ENCODE measurements around the gene PGP. TPM values are rescaled to one million over a fixed set of nuclear protein-coding genes. Genes with fewer than 3 reads are reported as not detected.
A peak's percentile ranks its signal among the peaks of the same experiment; 100 is the strongest.
"Not testable (repeated sequence)": the region's sequence is repeated elsewhere in the genome, so short reads cannot be mapped to it uniquely, and the experiment has no call there.

The PGP gene
- total RNA-seq, 1 donor from 2014 or later = 23.4 TPM

DNA sequence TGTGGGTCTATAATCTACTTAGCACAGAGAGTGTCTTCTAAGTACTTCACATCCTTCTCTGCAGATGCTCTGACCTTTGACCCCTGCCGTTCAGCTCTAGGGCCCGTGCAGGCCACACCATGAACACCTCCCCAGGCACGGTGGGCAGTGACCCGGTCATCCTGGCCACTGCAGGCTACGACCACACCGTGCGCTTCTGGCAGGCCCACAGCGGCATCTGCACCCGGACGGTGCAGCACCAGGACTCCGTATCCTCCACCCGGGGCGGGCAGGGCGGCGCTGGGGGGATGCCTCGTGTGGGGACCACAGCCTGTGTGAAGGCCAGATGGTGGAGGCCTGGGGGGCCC, 8.7 kb downstream of the PGP start:
- DNase-seq (ENCODE audit: low spot score) = no peak
- intact Hi-C loops (cut with DNase I) = loop anchor here (5.0 kb wide), 1 partner anchor 49 kb away; the partner anchor contains the start of gene TRAF7

DNA sequence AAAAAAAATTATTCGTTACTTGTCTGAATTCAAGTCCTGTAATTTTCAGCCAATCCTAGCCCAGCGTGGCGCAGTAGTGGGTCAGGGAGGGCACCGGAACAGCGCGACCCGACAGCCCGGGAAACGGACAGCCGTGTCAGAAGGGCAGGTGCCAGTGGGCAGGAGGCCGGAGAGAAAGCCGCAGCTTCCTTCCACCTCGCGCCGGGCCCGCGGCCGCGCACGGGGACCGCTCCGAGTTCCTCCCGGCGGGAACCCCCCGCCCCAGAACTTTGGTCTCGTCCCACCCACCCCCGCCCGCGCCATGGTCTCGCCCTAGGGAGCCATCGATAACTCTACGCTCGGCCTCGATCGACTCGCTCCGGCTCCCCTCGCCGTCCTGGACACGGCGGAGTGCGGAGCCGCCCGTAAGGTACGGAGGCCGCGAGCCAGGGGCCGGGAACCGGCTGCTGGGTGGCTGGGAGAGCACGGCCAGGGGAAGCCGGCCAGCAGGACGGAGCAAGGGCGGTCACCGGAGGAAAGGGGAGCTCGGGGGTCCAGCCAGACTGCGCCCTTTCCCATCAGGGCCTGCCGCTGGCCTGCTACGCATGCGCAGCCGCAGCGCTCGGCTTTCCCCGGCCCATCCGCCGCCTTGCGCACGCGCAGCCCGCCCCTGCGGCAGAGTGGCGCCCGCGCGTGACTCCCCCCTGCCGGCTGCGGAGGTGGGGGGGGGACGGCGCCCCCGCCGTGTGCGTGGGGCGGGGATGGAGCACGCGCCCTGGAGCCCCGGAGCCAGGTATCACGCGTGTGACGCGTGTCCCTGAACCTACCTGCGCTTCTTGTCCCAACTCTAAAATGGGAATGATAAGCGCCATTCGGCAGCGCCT, 9.3 kb downstream of the PGP start, which contains the start of gene MLST8:
MLST8 (plus strand) TSS at position 351 of the 863 bp plus-strand sequence. CDS start 632 bp downstream, outside the sequence.
- intact Hi-C loops (cut with DNase I) = loop anchor here (5.0 kb wide), 1 partner anchor 48 kb away; the partner anchor contains the start of gene TRAF7
- DNase-seq (ENCODE audit: low spot score) = peak; percentile 92

- DNase-seq (ENCODE audit: low spot score) = no peak
- intact Hi-C loops (cut with DNase I) = loop anchor here (5.0 kb wide), 1 partner anchor 47 kb away; the partner anchor contains the start of gene TRAF7
Observed at GRCh38 chr16:2204416-2205103, 10.1 kb downstream of the PGP start.

DNA sequence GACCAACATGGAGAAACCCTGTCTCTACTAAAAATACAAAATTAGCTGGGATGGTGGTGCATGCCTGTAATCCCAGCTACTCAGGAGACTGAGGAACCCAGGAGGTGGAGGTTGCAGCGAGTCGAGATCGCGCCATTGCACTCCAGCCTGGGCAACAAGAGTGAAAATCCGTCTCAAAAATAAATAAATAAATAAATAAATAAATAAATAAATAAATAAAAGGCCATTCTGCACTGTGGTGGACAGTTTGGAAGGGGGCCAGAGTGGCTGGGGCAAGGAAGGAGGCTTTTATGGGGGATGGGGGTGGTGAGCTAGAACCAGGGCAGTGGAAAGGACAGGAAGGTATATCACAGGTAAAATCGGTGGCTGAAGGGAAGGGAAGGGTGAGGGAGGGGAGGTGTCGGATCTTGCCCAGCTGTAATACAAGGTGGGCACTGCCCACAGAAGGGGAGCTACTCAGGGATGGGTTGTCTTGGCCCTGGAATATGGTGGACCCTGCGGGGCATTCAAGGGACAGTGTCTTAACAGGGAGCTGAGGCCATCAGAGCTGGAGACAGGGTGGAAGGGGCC, 11.4 kb downstream of the PGP start:
- intact Hi-C loops (cut with DNase I); DNase-seq (ENCODE audit: low spot score): not testable (repeated sequence)

- intact Hi-C loops (cut with DNase I) = no loop called here
- DNase-seq (ENCODE audit: low spot score) = no peak
Observed at GRCh38 chr16:2200313-2200712, 14.3 kb downstream of the PGP start.

GRCh38 chr16:2199621-2200139, 15.0 kb downstream of the PGP start:
- intact Hi-C loops (cut with DNase I) = no loop called here
- no peak for DNase-seq (ENCODE audit: low spot score)

GRCh38 chr16:2199095-2199494, 15.5 kb downstream of the PGP start:
- intact Hi-C loops (cut with DNase I) = no loop called here
- no peak for DNase-seq (ENCODE audit: low spot score)

DNA sequence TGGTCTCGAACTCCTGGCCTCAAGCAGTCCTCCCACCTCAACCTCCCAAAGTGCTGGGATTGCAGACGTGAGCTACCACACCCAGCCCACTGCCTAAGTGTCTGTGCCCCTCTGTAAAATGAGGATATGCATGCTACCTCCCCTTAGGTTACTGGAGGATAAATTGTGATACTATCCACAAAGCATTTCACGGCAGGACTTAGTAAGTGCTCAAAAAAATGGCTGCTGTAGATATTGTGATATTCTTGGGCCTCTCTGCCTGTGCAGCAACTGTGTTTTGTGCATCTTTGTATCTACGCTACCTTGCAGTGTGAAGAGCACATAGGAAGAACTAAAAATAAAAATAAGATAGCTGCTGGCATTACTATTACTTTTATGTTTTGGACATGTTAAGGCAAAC, 16.4 kb downstream of the PGP start:
- intact Hi-C loops (cut with DNase I) = no loop called here

GRCh38 chr16:2197765-2198164, 16.9 kb downstream of the PGP start:
- DNase-seq (ENCODE audit: low spot score) = no peak
- intact Hi-C loops (cut with DNase I) = no loop called here

More for the DNA sequence above, 16.4 kb downstream of the PGP start:
- no peak for DNase-seq (ENCODE audit: low spot score)

- intact Hi-C loops (cut with DNase I) = no loop called here
- DNase-seq (ENCODE audit: low spot score) = no peak
Observed at GRCh38 chr16:2196981-2197511, 17.6 kb downstream of the PGP start.

- no peak for DNase-seq (ENCODE audit: low spot score)
- intact Hi-C loops (cut with DNase I) = no loop called here
Observed at GRCh38 chr16:2196162-2196980, 18.3 kb downstream of the PGP start, which contains the start of gene CASKIN1. TSS of gene CASKIN1 (minus strand) at chr16:2196605. CDS start at chr16:2196432, 173 bp downstream.

- intact Hi-C loops (cut with DNase I) = no loop called here
Observed at GRCh38 chr16:2195322-2196161, 19.1 kb downstream of the PGP start.

DNA sequence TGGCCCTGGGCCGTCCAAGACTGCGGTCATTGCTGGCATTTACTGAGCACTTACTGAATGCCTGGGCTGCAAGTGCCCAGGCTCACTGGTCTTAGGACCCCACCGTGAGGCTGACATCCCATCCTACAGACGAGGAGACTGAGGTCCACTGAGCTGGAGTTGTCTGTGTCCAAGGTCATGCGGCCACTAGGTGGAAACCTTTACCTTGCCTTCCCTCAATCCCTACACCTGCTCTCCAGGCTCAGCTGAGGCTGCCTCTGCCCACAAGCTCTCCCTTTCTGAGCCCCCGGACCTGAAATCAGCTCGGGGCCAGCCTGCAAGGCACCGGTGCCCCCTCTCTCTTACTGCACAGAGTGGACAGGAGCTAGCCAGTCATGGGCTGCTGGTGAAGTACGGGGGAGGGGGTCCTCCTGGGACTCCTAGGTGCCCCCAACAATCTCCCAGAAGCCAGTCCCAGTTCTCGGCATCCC, 19.8 kb downstream of the PGP start:
- DNase-seq (ENCODE audit: low spot score) = no peak
- intact Hi-C loops (cut with DNase I) = no loop called here

More at GRCh38 chr16:2195322-2196161, 19.1 kb downstream of the PGP start:
- DNase-seq (ENCODE audit: low spot score) = no peak

DNA sequence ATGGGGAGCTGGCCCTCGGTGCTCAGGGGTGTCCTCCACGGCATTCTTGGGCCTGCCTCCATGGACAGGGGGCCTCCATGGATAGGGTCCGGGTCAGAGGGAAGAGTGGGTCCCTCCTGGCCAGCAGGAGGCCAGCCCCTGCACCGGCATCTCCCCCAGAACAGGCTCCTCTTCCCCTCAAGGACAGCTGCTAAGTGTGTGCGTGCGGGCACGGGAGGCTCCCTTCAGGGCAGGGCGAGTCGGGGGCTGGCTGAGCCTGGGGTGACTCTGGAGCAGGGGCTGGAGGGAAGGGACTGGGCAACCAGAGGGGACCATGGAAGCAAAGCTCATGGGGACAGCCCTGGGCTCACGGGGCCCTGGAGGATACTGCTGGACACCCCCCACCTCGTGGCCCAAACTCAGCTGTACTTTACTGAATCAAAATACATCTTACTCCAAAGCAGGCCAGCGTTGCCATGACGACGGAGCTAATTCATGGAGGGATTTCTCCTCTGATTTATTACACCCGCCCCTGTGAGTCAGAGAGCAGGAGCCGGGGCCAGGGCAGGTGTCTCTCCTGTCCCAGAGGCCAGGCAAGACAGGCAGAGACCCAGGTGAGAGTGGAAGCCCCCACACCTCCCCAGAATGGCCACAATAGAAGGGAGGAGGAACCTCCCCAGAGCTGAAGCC, 20.3 kb downstream of the PGP start:
- intact Hi-C loops (cut with DNase I) = no loop called here
- no peak for DNase-seq (ENCODE audit: low spot score)

- intact Hi-C loops (cut with DNase I) = no loop called here
- DNase-seq (ENCODE audit: low spot score) = no peak
Observed at GRCh38 chr16:2191446-2191706, 23.3 kb downstream of the PGP start.

DNA sequence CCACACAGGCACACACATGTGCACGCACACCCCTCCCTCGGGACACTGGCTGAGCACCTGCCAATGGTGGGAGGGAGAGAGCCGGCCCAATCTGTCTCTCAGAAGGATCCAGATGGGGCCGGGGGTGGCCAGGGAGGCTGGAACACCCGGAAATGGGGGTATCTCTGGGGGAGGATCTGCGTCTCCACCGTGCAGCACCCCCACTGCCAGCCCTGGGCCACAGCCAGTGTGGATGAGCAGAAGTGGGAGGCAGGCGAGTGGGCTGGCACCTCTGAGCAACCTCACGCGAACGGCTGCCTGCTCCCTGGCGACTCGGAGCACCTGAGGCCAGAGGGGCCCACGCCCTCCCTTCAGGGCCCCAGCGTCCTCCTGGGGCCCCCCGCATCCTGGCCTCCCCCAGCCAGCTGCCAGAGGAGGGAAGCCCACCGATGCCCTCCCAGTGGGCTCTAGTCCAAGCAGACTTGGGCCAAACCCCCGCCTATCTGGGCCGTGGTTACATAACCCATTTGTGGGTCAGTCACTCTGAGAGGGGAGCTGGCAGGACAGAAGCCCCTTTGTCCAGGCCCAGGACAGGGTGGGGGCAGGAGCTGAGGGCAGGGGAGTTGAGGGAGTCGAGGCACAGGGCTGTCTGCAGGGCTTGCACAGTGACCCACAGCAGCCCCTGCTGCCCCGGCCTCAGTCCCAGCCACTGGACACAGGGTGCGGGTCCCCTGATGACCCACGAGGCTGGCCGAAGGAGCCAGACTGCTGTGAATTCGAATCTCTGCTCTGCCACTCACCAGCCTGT, 23.8 kb downstream of the PGP start:
- intact Hi-C loops (cut with DNase I) = no loop called here
- no peak for DNase-seq (ENCODE audit: low spot score)
